ENCODE results near the gene NEU2.

The NEU2 gene

GRCh38 chr2:233065954-233066470 is 33.5 kb downstream of the NEU2 start:
- Mint-ChIP-seq H3K4me3 (no peak overlapping the region), H3K27ac (peak overlapping the region; percentile 92)
- ATAC-seq = no peak

GRCh38 chr2:233068762-233069418 is 36.4 kb downstream of the NEU2 start:
- DNase-seq (ENCODE audit: low spot score in 2 of 2) = no peak
- no peak for ATAC-seq
- Mint-ChIP-seq H3K27ac (peak overlapping the region; percentile 92), H3K36me3 (peaks cover 80% of the 10 kb centered on the region), H3K4me1 (peaks cover 56% of the 10 kb centered on the region), H3K4me3 (peak overlapping the region; percentile 49), H3K9me3 (no peaks in the 10 kb centered on the region)

More at GRCh38 chr2:233065954-233066470, 33.5 kb downstream of the NEU2 start:
- DNase-seq (ENCODE audit: low spot score in 2 of 2) = no peak
- Mint-ChIP-seq H3K36me3 (peaks cover 94% of the 10 kb centered on the region), H3K9me3 (no peaks in the 10 kb centered on the region), H3K4me1 (peaks cover 81% of the 10 kb centered on the region)

- Mint-ChIP-seq H3K9me3 (no peaks in the 10 kb centered on the region), H3K4me3 (no peak overlapping the region), H3K36me3 (peaks cover 41% of the 10 kb centered on the region), H3K27ac (no peak overlapping the region), H3K4me1 (peaks cover 32% of the 10 kb centered on the region)
- DNase-seq (ENCODE audit: low spot score in 2 of 2) = no peak
- ATAC-seq = no peak
Measured at GRCh38 chr2:233072838-233073237, 40.4 kb downstream of the NEU2 start.

GRCh38 chr2:233074106-233074505 is 41.6 kb downstream of the NEU2 start:
- no peak overlapping the region for H3K27ac Mint-ChIP-seq
- H3K4me1 Mint-ChIP-seq = peaks cover 31% of the 10 kb centered on the region
- ATAC-seq (no peak), DNase-seq (ENCODE audit: low spot score in 2 of 2) (no peak)
- no peaks in the 10 kb centered on the region for H3K9me3 Mint-ChIP-seq
- peaks cover 40% of the 10 kb centered on the region for H3K36me3 Mint-ChIP-seq
- H3K4me3 Mint-ChIP-seq = no peak overlapping the region

- no peak overlapping the region for H3K27ac Mint-ChIP-seq
- ATAC-seq = peak; percentile 58
- H3K4me3 Mint-ChIP-seq = no peak overlapping the region
- no peaks in the 10 kb centered on the region for H3K9me3 Mint-ChIP-seq
- H3K36me3 Mint-ChIP-seq = peaks cover 39% of the 10 kb centered on the region
- no peak for DNase-seq (ENCODE audit: low spot score in 2 of 2)
- peaks cover 34% of the 10 kb centered on the region for H3K4me1 Mint-ChIP-seq
Measured at GRCh38 chr2:233075141-233075965, 42.9 kb downstream of the NEU2 start.

GRCh38 chr2:233075966-233076339 is 43.5 kb downstream of the NEU2 start:
- peak; percentile 61 for ATAC-seq
- Mint-ChIP-seq H3K36me3 (peaks cover 39% of the 10 kb centered on the region), H3K4me1 (peaks cover 34% of the 10 kb centered on the region), H3K27ac (no peak overlapping the region), H3K4me3 (no peak overlapping the region), H3K9me3 (no peaks in the 10 kb centered on the region)
- DNase-seq (ENCODE audit: low spot score in 2 of 2) = no peak

- ATAC-seq (peak; percentile 17), DNase-seq (ENCODE audit: low spot score in 2 of 2) (no peak)
- Mint-ChIP-seq H3K27ac (no peak overlapping the region), H3K4me3 (no peak overlapping the region), H3K9me3 (no peaks in the 10 kb centered on the region), H3K36me3 (peaks cover 39% of the 10 kb centered on the region), H3K4me1 (peaks cover 39% of the 10 kb centered on the region)
Measured at GRCh38 chr2:233076749-233077148, 44.3 kb downstream of the NEU2 start.

- DNase-seq (ENCODE audit: low spot score in 2 of 2) (no peak), ATAC-seq (peak; percentile 1)
- Mint-ChIP-seq H3K4me3 (peak overlapping the region; percentile 67), H3K4me1 (peaks cover 66% of the 10 kb centered on the region), H3K27ac (peak overlapping the region; percentile 91), H3K36me3 (peaks cover 63% of the 10 kb centered on the region), H3K9me3 (no peaks in the 10 kb centered on the region)
Measured at GRCh38 chr2:233079473-233079877, 47.0 kb downstream of the NEU2 start.

- DNase-seq (ENCODE audit: low spot score in 2 of 2) = no peak
- peaks cover 70% of the 10 kb centered on the region for H3K36me3 Mint-ChIP-seq
- peak; percentile 23 for ATAC-seq
- H3K4me3 Mint-ChIP-seq = peak overlapping the region; percentile 67
- H3K4me1 Mint-ChIP-seq = peaks cover 73% of the 10 kb centered on the region
- H3K27ac Mint-ChIP-seq = peak overlapping the region; percentile 91
- no peaks in the 10 kb centered on the region for H3K9me3 Mint-ChIP-seq
Measured at GRCh38 chr2:233079953-233080835, 47.7 kb downstream of the NEU2 start.

GRCh38 chr2:233080836-233081229 is 48.4 kb downstream of the NEU2 start:
- Mint-ChIP-seq H3K4me1 (peaks cover 79% of the 10 kb centered on the region), H3K4me3 (peak overlapping the region; percentile 67), H3K27ac (peak overlapping the region; percentile 91), H3K36me3 (peaks cover 77% of the 10 kb centered on the region), H3K9me3 (no peaks in the 10 kb centered on the region)
- no peak for DNase-seq (ENCODE audit: low spot score in 2 of 2)
- ATAC-seq = no peak

- Mint-ChIP-seq H3K36me3 (peaks cover 81% of the 10 kb centered on the region), H3K4me3 (peak overlapping the region; percentile 67), H3K4me1 (peaks cover 84% of the 10 kb centered on the region), H3K9me3 (no peaks in the 10 kb centered on the region), H3K27ac (peak overlapping the region; percentile 91)
- DNase-seq (ENCODE audit: low spot score in 2 of 2) = no peak
- peak; percentile 66 for ATAC-seq
Measured at GRCh38 chr2:233081232-233081730, 48.8 kb downstream of the NEU2 start.

- no peak for DNase-seq (ENCODE audit: low spot score in 2 of 2)
- ATAC-seq = no peak
- H3K9me3 Mint-ChIP-seq = no peaks in the 10 kb centered on the region
- peaks cover 88% of the 10 kb centered on the region for H3K4me1 Mint-ChIP-seq
- peaks cover 84% of the 10 kb centered on the region for H3K36me3 Mint-ChIP-seq
- H3K27ac Mint-ChIP-seq = peak overlapping the region; percentile 91
- H3K4me3 Mint-ChIP-seq = peak overlapping the region; percentile 67
Measured at GRCh38 chr2:233081731-233082221, 49.3 kb downstream of the NEU2 start.

- peak; percentile 66 for ATAC-seq
Measured at GRCh38 chr2:233082222-233082930, 49.9 kb downstream of the NEU2 start.

More at GRCh38 chr2:233082222-233082930, 49.9 kb downstream of the NEU2 start:
- Mint-ChIP-seq H3K9me3 (no peaks in the 10 kb centered on the region), H3K36me3 (peaks cover 90% of the 10 kb centered on the region), H3K4me3 (peak overlapping the region; percentile 67), H3K27ac (peak overlapping the region; percentile 91), H3K4me1 (peaks cover 91% of the 10 kb centered on the region)
- DNase-seq (ENCODE audit: low spot score in 2 of 2) = no peak

All from stimulated activated effector memory CD8-positive, alpha-beta T cell treated with anti-CD3 and anti-CD28 coated beads, Interleukin-12 subunit alpha, Interleukin-12 subunit beta, amount 100 ng/mL, for 72 hours (primary cell).